Panc1 (cell line): ENCODE results near the gene TSHZ2. TPM values are rescaled to one million over a fixed set of nuclear protein-coding genes. Genes with fewer than 3 reads are reported as not detected.
"Not testable (repeated sequence)": the region's sequence is repeated elsewhere in the genome, so short reads cannot be mapped to it uniquely, and the experiment has no call there.

Source experiments
- ATAC-seq: fragments of 200-7000 bp; cut with Tn5 transposase; 2 replicates; pipeline ENCODE4 v1.9.1; 2020; ENCODE audit warnings: mild to moderate bottlenecking, moderate library complexity
- BruUV-seq: library from RNA; stranded (reverse); fragments of 400-500 nt; replicated peaks from 2 replicates; lab custom pipeline; 2021; lab: Mats Ljungman, UMichigan
- CTCF ChIA-PET: fragments of 300-600 bp; sonication (Branson Sonifier 250); formaldehyde crosslinking; loops from one replicate; lab custom pipeline; 2022; ENCODE audit warnings: antibody characterized with exemption; lab: Charles Lee
- POLR2A ChIA-PET: fragments of 300-600 bp; sonication (Branson Sonifier 250); formaldehyde crosslinking; loops from one replicate; lab custom pipeline; 2022; ENCODE audit warnings: antibody characterized with exemption; lab: Charles Lee
- DNase-seq: peaks from one replicate; pipeline ENCODE4 v3.0.0-alpha.2; 2010; ENCODE audit warnings: low read depth, low spot score
- H3K27ac ChIP-seq: 2 replicates; pipeline ENCODE4 v1.5.1; 2011; ENCODE audit warnings: mild to moderate bottlenecking, low read length, inconsistent platforms
- H3K27me3 ChIP-seq: fragments of 200-500 bp; sonication (Bioruptor generic); 2 replicates; pipeline ENCODE4 v1.6.0; 2014; ENCODE audit warnings: low read length, inconsistent platforms; ENCODE audit not compliant: control insufficient read depth, insufficient read depth
- H3K36me3 ChIP-seq: fragments of 200-500 bp; sonication (Bioruptor generic); 2 replicates; pipeline ENCODE4 v1.5.1; 2014; ENCODE audit warnings: inconsistent platforms, mild to moderate bottlenecking, low read length, moderate library complexity; ENCODE audit not compliant: control insufficient read depth, insufficient read depth
- H3K4me1 ChIP-seq: 2 replicates; pipeline ENCODE4 v1.5.1; 2011; ENCODE audit warnings: inconsistent platforms, mild to moderate bottlenecking, low read length, moderate library complexity; ENCODE audit not compliant: control insufficient read depth, insufficient read depth
- H3K4me3 ChIP-seq, 2 experiments: 2 replicates each; pipeline ENCODE4 v1.5.1; 2011 to 2012; ENCODE audit warnings: low read depth in 2 of 2, low read length in 2 of 2, mild to moderate bottlenecking in 2 of 2, inconsistent platforms in 1 of 2, moderate library complexity in 1 of 2
- H3K9me3 ChIP-seq: fragments of 200-500 bp; sonication (Bioruptor generic); 2 replicates; pipeline ENCODE4 v1.5.1; 2014; ENCODE audit warnings: low read depth, mild to moderate bottlenecking, inconsistent platforms, low read length, moderate library complexity; ENCODE audit not compliant: control insufficient read depth, insufficient read depth
- POLR2AphosphoS5 ChIP-seq: IDR thresholded peaks from 2 replicates; pipeline ENCODE4 v1.6.1; 2012; ENCODE audit warnings: mild to moderate bottlenecking, low read depth, low read length, moderate library complexity
- SIN3A ChIP-seq: IDR thresholded peaks from 2 replicates; pipeline ENCODE4 v1.6.1; 2012; ENCODE audit warnings: low read depth, mild to moderate bottlenecking, low read length, moderate library complexity, borderline replicate concordance; ENCODE audit not compliant: insufficient read depth
- TCF7L2 ChIP-seq: IDR thresholded peaks from 2 replicates; pipeline ENCODE4 v1.6.1; 2011; ENCODE audit warnings: mild to moderate bottlenecking, low read depth, low read length, inconsistent platforms
- in situ Hi-C: cut with HindIII; loops from 2 replicates; pipeline ENCODE4 v1.10.0; 2016; ENCODE audit warnings: low sequenced_read_pairs, low pct_unique_long_range_greater_than_20kb
- intact Hi-C: fragments of 100-400 bp; cut with micrococcal nuclease; formaldehyde crosslinking; loops from one replicate; pipeline ENCODE4 v1.10.0; 2022; ENCODE audit not compliant: unreplicated experiment
- total RNA-seq: library from RNA; stranded (reverse); gene quantifications from one replicate; pipeline ENCODE4 v1.2.1, GENCODE V29; 2021; ENCODE audit not compliant: unreplicated experiment
- TF ChIP-seq, protein P1 (sequence below): fragments of 450-650 bp; IDR thresholded peaks from 2 replicates; pipeline ENCODE4 v1.5.1; 2017; ENCODE audit warnings: mild to moderate bottlenecking
- TF ChIP-seq, protein P2 (sequence below), 2 experiments: IDR thresholded peaks; 2 replicates each; pipeline ENCODE4 v1.6.1; 2011 to 2012; ENCODE audit warnings: low read depth in 2 of 2, control low read depth in 1 of 2, low read length in 1 of 2, mild to moderate bottlenecking in 1 of 2, moderate library complexity in 1 of 2; ENCODE audit not compliant: insufficient read depth in 1 of 2

TSHZ2 gene
- total RNA-seq, 1 experiment from 2014 or later: 0.36 TPM

DNA sequence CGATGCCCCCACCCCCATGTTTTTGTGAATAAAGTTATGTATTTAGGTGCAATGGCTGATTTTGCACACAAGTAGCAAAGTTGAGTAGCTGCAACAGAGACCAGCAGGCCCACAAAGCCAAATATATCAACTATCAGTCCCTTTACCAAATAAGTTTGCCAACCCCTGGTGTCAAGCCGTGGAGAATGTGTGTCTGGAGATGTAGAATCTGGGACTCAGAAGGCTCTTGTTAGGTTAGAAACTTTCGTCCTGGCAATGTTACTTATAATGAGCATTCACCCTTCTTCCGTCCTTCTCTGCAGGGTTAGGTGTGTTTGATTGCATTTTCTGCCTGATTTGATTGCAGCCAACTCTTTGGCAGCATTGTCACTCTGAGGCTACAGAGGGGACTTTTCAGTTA is 563.7 kb downstream of the TSHZ2 start:
- Histone ChIP-seq H3K4me3 (no peak overlapping the region), H3K27ac (no peak overlapping the region), H3K9me3 (no peaks in the 10 kb centered on the region), H3K36me3 (no peaks in the 10 kb centered on the region), H3K4me1 (no peaks in the 10 kb centered on the region), H3K27me3 (no peaks in the 10 kb centered on the region)
- intact Hi-C loops (no loop called here), in situ Hi-C loops (no loop called here)
- CTCF ChIA-PET: no interaction called here
- no peak for DNase-seq
- ATAC-seq: no peak; the same call in 1 of the 2 replicates
- no TSS peak for BruUV-seq
- TF ChIP-seq, protein P1, sequence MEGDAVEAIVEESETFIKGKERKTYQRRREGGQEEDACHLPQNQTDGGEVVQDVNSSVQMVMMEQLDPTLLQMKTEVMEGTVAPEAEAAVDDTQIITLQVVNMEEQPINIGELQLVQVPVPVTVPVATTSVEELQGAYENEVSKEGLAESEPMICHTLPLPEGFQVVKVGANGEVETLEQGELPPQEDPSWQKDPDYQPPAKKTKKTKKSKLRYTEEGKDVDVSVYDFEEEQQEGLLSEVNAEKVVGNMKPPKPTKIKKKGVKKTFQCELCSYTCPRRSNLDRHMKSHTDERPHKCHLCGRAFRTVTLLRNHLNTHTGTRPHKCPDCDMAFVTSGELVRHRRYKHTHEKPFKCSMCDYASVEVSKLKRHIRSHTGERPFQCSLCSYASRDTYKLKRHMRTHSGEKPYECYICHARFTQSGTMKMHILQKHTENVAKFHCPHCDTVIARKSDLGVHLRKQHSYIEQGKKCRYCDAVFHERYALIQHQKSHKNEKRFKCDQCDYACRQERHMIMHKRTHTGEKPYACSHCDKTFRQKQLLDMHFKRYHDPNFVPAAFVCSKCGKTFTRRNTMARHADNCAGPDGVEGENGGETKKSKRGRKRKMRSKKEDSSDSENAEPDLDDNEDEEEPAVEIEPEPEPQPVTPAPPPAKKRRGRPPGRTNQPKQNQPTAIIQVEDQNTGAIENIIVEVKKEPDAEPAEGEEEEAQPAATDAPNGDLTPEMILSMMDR: no peak
- TF ChIP-seq SIN3A: no peak
- TF ChIP-seq TCF7L2: no peak
- TF ChIP-seq, protein P2, sequence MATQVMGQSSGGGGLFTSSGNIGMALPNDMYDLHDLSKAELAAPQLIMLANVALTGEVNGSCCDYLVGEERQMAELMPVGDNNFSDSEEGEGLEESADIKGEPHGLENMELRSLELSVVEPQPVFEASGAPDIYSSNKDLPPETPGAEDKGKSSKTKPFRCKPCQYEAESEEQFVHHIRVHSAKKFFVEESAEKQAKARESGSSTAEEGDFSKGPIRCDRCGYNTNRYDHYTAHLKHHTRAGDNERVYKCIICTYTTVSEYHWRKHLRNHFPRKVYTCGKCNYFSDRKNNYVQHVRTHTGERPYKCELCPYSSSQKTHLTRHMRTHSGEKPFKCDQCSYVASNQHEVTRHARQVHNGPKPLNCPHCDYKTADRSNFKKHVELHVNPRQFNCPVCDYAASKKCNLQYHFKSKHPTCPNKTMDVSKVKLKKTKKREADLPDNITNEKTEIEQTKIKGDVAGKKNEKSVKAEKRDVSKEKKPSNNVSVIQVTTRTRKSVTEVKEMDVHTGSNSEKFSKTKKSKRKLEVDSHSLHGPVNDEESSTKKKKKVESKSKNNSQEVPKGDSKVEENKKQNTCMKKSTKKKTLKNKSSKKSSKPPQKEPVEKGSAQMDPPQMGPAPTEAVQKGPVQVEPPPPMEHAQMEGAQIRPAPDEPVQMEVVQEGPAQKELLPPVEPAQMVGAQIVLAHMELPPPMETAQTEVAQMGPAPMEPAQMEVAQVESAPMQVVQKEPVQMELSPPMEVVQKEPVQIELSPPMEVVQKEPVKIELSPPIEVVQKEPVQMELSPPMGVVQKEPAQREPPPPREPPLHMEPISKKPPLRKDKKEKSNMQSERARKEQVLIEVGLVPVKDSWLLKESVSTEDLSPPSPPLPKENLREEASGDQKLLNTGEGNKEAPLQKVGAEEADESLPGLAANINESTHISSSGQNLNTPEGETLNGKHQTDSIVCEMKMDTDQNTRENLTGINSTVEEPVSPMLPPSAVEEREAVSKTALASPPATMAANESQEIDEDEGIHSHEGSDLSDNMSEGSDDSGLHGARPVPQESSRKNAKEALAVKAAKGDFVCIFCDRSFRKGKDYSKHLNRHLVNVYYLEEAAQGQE (IDR thresholded peaks at IDR 0.05; ENCODE audit: insufficient read depth in 1 of 2, low read depth in 2 of 2, low read length in 1 of 2): no peak
- no peak for TF ChIP-seq POLR2AphosphoS5
- POLR2A ChIA-PET: no interaction called here

DNA sequence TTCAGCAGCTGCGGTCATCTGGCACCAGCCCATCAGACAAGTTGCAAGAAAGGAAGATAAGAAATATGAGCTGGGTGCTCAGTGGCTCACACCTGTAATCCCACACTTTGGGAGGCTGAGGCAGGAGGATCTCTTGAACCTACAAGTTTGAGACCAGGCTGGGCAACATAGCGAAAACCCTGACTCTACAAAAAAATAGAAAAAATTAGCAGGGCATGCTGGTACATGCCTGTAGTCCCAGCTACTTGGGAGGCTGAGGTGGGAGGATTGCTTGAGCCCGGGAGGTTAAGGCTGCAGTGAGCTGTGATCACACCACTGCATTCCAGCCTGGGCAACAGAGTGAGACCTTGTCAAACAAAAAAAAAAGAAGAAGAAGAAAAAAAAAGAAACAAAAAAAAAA is 564.2 kb downstream of the TSHZ2 start:
- in situ Hi-C loops, DNase-seq, ATAC-seq, H3K27ac ChIP-seq, H3K4me1 ChIP-seq, H3K27me3 ChIP-seq, intact Hi-C loops, H3K36me3 ChIP-seq, H3K9me3 ChIP-seq, BruUV-seq, H3K4me3 ChIP-seq, CTCF ChIA-PET, POLR2A ChIA-PET: not testable (repeated sequence)

DNA sequence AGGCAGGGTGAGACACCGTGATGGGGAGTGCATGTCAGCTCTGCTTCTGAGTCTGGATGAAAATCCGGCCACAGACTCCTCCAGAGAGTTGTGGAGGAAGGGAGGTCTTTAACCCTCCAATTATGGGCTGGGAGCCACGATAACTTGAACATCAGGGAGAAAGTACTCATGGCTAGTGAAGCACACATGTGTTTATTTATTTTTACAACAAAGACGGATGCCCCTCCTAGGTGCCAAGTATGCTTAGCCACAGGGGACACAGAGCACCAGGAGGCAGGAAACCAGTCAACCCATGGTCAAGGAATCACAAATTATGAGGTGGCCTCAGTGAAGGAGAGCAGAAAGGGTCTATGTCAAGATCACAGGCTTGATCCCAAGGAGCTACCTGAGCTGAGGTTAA is 567.4 kb downstream of the TSHZ2 start:
- ChIA-PET POLR2A (no interaction called here), CTCF (no interaction called here)
- H3K27ac ChIP-seq: no peak overlapping the region
- no peaks in the 10 kb centered on the region for H3K36me3 ChIP-seq
- in situ Hi-C loops (no loop called here), intact Hi-C loops (no loop called here)
- DNase-seq (no peak), ATAC-seq (no peak)
- no peaks in the 10 kb centered on the region for H3K4me1 ChIP-seq
- BruUV-seq: no TSS peak
- no peaks in the 10 kb centered on the region for H3K27me3 ChIP-seq
- no peaks in the 10 kb centered on the region for H3K9me3 ChIP-seq
- H3K4me3 ChIP-seq: no peak overlapping the region
- TF ChIP-seq, protein P2 (IDR thresholded peaks at IDR 0.05; ENCODE audit: insufficient read depth in 1 of 2, low read depth in 2 of 2, low read length in 1 of 2): no peak
- TF ChIP-seq SIN3A (no peak), TCF7L2 (no peak), POLR2AphosphoS5 (no peak)
- TF ChIP-seq, protein P1: no peak
